ENCODE data around the gene ABLIM2. TPM values are rescaled to one million over a fixed set of nuclear protein-coding genes. Genes with fewer than 3 reads are reported as not detected.

ABLIM2 gene
- total RNA-seq, 1 donor from 2014 or later = 3.6 TPM

DNA sequence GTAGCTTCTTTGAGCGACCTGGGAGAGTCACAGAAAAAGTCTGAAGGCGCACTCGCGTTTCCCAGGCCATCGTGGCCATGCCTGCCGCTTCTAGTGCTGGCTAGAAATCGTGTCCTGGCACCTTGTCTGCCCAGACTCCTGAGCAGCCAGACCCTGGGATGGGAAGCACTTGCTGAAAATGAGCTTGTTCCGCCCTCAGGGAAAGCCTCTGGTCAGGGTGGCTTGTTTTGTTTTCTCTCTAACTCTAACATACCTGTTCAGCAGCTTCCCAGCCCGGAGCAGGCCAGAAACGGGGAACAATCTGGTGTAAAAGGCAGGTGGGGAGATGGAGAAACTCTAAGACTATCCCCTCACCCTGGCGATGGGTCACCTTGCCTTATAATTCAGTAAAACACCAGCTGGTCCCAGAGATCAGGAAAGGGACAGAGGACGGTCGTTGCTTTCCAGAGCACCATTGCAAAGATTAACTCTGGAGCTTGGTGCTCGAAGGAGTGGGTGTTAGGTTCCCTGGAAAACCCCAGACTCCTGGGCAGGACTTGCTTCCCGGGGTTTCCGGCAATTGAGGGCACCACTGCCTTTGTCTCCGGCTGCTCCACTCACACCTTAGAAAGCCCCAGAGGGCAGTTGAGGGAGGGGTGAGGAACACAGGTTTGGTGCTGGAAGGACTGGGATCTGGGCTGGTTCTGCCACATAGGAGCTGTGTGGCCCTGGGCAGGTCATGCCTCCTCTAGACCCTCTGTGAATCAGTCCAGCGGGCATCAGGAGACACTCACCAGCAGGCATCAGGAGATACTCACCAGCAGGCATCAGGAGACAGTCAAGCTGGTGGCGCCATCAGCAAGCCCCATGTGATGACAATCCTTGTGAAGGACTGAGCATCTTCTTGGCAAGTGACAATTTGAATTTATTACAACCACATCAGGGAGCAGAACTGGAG is 36.0 kb upstream of the ABLIM2 start:
- DNase-seq (ENCODE audit: low spot score) = no peak
- no peak for ATAC-seq

DNA sequence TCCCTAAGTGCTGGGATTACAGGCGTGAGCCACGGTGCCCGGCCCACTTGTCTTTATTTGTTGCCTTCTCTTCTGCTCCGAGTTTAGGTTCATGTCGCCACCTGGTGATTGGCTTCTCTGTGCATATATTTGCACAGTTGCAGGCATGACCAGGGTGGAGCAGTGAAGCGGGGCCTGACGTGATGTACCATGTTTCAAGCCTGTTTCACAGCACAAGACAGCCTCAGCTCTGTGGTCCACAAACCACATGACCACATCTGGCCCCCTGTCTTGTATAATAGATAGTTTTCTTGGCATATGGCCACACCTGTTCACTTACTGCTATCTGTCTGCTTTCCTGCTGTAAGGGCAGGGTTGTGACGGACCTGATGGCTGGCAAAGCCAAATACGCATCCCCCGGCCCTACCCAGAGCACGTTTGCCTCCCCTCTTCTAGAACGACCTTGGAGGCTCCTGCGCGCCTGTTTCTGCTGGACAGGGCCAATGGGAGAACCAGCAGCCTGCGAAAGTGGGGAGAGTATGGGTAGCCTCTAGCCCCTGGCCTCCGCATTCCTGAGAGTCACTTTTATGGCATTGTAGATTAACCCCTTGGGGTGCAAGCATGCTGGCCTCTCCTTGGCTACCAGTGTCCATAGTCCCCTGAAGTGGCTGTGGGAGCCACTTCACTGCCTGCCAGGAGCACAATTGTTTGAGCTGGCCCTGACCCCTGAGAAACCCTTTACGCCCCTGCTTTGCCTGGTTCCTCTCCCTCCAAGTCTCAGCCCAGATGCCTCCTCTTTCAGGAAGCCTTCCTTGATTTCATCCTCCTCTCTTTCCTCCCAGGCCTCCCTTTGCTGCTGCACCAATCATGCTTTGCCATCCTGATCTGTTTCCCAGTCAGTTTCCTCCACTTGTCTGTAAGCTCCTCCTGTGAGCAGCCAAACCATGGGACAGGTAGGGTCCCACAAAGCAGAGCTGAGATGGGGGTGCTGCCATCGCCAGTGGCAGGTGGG is 34.4 kb upstream of the ABLIM2 start:
- DNase-seq (ENCODE audit: low spot score) = peak; percentile 62
- ATAC-seq = peak; percentile 68

DNA sequence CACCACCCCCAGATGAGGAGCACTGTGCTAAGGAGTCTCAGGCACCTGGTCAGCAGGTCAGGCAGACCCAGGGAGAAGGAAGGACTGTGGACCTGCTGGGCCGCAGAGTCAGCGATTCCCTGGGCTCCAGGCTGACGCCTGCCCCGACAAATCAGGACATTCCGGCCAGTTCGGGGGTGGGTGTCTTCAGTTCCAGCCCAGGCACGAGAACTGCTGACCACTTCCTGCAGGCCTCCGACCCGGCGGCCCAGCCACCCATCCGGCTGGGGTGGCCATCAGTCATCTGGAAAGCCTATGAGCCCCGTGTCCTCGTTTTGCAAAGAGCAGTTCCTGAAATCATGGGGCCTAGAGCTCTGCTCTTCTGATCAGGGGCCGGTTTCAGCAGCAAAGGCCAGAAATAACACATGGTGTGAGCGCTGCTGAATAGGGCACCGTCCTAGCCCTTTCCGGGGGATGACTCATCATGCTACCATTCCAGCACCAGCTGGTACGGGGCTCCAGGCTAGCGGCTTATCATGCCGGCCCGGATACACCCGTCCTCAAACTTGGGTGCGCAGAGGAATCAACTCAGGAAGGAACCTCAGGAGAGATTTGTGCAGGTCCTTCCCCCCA is 32.6 kb upstream of the ABLIM2 start:
- DNase-seq (ENCODE audit: low spot score) = peak; percentile 66
- peak; percentile 53 for ATAC-seq

DNA sequence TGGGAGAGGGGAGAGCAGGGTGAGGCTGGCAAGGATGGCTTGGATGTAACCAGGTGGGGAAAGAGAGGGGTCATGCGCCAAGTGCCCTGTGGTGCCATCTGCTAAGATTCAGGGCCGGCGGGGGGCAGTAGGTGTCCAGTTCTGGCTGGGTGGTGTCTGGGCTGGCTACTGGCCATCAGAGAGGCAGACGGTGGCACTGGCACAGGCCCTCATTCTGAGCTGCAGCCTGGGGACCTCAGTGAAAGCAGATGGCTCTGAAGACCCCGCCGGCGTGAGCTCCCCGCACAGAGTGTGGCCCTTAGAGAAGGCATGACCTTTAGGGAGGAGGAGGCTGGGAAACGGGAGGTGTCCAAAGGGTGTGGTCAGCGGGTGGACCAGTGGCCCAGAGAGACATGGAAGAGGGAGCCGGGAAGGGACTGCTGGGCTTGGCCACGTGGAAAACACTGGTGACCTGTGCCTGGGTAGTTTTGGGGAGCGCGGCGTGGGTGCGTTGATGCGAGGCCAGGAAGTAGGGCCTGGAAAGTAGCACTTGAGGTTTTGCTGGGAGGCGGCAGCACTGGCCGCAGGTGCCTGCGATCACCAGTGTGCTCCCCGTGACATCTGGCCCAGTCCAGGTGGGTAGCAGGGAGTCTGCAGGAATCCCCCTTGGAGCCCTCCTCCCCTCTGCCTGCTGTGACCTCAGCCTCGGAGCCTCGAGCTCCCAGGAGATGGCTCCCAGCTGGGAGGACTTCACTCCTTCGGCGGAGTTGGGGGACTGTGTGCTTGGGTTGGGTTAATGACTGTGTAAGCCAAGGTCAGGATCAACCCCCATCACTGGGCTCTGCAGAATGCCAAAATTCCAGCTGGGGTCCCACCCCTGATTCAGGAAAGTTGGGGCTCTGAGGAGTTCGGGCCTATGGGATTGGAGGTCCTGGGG is 31.2 kb upstream of the ABLIM2 start:
- ATAC-seq (no peak), DNase-seq (ENCODE audit: low spot score) (no peak)

DNA sequence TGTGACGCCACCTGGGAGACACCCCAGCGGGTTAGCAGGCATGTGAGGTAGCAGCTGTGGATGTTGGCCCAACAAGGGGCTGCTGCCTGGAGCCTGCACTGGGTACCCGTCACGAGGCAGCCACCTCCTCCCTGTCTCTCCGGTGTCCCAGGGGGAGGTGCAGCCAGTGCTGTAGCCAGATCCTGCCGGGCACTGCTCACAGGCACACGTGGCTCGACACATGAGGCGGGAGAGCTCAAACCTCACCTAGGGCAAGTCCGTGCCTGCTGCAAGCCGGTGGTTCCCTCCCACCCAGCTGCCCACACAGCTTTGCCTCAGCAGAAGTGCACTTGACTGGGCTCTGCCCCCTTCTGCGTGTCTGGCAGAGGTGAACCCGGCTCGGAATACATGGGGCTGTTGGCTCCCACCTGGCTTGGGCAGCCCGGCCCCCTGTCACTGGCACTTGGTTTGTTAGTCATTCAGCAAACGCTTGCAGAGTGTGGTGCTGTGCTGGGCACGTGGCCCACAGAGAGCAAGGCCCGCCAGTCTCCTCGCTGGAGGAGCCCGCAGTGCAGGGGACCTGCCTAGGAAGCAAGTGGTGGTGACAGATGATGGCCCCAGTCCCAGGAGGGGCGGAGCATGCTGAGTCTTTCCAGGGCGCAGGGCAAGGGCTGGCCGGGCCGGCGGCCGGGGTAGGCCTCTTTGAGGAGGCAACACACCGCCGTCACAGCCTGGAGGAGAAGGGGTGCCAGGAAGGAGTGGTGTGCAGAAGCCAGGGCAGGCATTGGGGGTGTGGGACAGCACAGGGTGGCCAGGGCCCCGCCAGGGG is 30.3 kb upstream of the ABLIM2 start:
- ATAC-seq = peak; percentile 74

DNA sequence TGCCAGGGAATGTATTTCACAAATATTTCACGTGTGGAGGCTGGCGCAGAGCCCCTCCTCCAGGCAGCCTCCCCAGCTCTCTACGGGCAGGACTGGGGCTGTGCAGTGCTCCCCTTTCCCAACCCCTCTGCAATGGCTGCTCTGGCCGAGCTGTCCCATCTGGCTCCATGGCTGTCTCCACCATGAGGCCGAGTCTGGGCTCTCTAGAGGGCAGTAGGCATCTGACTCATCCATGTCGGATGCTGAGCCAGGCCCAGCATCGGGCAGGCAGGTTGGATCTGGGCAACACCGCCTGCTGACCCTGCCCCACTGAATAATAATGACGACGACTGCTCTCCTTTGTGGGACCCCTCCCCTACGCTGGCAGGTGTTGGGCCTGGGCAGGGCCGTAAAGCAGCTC is 29.5 kb upstream of the ABLIM2 start:
- no peak for DNase-seq (ENCODE audit: low spot score)

More for the DNA sequence above, 30.3 kb upstream of the ABLIM2 start:
- peak; percentile 75 for DNase-seq (ENCODE audit: low spot score)

DNA sequence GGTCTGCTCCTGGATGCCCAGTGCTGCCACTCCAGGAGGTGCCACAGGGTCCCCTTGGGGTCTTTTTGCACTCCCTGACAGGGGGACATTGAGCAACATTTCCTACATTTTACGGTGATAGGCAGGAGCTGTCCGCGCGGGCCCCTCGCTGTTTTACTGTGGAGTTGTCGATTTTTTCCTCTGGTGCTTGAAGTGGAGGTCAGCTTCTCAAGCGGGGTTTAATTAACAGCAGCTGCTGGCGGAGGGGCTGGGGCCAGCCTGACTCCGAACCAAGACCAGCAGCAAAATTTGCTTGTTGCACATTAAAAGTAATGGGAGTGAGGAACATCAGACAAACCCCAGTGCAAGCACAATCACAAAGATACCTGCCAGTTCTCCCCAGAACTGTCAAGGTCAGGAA is 27.3 kb upstream of the ABLIM2 start:
- ATAC-seq = no peak
- no peak for DNase-seq (ENCODE audit: low spot score)

More for the DNA sequence above, 29.5 kb upstream of the ABLIM2 start:
- ATAC-seq = peak; percentile 13

DNA sequence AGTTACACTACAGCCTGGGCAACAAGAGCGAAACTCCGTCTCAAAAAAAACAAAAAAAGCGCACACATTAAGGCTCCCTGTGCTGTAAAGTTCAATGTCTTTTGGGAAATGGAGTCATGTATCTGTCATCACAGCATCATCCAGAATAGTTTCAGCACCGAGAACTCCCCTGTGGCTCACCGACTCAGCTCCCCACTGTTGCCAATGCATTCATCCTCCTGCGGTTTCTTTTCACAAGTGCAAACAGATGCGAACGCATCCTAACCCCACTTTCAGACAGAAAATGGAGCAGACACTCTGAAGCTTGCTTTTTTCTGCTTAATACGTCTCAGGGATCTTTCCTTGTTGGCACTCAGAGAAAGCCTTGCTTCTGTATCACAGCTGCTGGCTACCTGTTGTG is 26.7 kb upstream of the ABLIM2 start:
- ATAC-seq = no peak
- DNase-seq (ENCODE audit: low spot score) = no peak

DNA sequence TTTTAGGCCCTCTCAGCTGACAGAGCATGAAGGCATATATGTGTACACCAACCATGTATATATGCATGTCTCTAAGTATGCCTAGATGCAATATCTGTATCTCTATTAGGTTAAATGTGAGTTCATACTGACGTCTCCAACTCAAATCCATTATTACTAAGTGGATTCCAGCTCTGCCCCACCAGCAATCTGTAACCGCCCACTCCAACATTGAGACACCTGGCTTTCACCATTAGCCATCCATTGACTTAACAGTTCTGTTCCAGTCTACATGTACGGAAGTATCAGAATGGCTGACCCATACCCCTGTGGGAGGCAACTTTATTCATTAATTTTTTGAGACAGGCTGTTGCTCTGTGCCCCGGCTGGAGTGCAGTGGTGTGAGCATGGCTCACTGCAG is 25.4 kb upstream of the ABLIM2 start:
- no peak for DNase-seq (ENCODE audit: low spot score)
- no peak for ATAC-seq

DNA sequence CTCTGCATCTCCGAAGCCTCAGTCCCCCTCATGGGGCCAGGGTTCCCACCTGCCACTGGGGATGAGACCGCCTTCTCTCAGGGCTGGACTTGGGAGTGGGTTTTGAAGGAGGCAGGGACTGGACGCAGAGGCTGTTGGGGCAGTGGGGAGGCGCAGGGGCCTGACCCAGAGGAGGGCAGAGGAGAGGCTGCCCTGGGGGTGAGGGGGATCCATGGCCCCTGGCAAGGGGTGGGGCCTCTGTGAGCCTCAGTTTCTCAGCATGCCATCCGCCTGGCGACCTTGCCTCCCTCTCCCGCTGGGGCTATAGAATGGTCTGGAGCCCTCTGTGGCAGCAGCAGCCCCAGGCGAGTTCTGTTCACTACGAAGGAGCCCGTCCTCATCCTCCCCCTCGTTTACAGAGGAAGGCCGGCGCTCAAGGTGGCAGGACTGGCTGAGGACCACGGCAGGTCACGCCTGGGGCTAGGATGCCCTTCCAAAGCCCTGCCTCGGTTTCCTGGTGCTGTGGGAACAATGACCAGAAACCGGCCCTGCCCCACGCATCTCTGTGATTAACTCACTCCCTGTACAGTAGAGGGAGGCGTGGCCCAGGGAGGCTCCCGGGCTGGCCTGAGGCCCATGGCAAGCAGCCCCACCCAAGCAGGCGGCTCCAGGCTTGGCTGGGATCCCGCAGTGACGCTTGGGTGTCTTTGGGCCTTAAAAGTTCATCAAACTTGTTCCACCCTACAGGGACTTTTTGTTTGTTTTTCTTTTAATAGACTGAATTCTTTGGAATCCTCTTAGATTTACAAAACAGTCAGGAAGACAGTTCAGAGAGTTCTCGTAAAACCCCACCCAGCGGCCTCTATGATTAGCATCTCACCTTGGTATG is 24.5 kb upstream of the ABLIM2 start:
- DNase-seq (ENCODE audit: low spot score) = peak; percentile 74
- ATAC-seq = peak; percentile 67

DNA sequence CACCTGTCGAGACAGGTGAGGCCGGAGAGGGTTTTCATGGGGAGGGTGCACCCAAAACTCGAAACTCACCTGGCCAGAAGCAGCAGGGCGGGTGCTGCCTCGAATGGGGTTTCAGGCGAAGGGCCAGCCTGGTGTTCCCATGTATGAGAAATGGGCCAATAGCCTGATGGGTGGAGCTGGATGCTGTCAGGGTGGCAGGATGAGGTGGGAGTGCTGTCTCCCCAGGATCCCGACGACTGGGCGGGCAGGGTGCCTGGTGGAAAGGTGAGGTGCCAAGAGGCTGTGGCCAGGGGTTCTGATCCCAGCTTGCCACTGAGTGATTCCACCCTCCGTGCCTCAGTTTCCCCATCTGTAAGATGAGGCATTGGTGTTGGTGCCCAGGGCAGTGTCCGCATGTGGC is 23.7 kb upstream of the ABLIM2 start:
- no peak for ATAC-seq
- DNase-seq (ENCODE audit: low spot score) = no peak

DNA sequence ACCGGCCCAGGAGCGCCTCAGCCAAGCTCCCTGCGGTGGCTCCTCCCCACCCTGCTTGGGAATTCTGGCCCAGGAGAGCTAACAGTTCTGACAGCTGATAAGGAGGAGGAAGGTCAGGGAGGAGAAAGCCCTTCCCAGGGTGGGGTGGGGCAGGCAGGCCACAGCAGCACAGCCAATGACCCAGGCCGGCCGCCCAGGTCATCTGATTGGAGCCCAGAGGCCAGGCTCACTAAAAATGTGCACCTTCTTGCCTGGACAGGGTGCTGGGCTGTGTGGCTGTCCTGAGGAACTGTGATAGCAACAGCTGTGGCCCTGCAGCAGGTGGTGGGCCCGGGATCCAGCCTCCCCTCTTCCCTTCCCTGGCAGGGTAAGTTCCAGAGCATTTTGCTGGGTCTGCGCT is 23.2 kb upstream of the ABLIM2 start:
- peak; percentile 76 for ATAC-seq
- DNase-seq (ENCODE audit: low spot score) = no peak

DNA sequence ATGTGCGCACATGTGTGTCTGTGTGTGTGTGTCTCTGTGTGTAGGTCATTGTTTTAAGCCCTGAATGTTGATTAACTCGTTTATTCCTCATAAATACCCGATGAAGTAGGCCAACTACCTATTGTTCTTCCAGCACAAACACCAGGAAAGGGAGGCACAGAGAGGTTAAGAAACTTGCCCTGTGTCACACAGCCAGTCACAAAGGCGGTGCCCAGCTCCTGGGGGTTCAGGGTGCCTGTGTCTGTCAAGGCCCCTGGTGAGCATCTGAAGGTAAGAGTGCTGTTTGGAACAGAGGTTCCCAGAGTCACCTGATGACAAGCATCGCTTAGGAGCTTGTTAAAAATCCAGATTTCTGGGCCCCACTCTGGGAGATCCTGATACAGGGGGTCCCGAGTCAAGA is 22.5 kb upstream of the ABLIM2 start:
- DNase-seq (ENCODE audit: low spot score) (no peak), ATAC-seq (no peak)

DNA sequence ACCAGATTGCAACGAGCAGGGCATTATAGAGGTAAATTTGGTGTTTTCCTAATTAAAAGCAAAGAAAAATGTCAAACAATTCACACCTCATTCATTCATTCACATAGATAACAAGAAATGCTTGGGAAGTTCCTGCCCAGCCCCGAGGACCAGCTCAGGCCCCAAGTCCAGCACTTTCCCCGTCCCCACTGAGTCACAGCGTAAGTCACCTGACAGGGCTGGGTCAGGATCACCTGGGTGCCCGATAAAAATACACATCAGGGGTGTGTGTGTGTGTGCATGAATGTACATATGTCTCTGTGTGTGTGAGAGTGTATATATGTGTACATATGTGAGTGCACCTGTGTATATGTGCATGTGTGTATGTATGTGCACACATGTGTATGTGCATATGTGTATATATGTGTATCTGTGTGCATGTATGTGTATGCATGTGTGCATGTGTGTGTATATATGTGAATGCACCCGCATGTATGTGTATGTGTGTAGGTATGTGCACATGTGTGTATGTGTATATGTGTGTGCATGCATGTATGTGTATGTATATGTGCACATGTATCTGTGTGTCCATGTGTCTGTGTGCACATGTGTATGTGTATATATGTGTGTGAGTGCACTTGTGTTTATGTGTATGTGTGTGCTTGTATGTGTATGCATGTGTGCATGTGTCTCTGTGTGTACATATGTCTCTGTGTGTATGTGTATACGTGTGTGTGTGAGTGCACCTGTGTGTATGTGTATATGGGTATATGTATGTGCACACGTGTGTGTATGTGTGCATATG is 21.9 kb upstream of the ABLIM2 start:
- DNase-seq (ENCODE audit: low spot score) = no peak
- ATAC-seq = no peak

DNA sequence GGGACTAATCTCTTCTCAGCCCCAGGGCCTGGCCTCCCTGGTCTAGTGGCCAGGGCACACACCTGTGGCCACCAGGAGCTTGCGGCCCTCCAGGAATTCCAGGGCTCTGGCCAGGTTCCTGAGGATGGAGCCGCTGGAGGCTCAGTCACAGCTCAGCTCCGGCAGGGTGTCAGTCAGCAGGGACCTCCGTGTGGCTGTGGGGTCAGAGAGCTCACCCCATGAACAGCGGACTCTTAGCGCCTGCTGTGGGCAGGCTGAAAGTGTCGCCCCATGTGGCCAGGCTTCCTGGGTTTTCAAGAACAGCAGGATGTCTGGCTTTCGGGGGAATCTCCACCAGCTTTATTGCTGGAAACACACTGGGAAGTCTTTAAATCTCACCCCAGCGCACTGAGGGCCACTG is 21.2 kb upstream of the ABLIM2 start:
- no peak for ATAC-seq
- no peak for DNase-seq (ENCODE audit: low spot score)

DNA sequence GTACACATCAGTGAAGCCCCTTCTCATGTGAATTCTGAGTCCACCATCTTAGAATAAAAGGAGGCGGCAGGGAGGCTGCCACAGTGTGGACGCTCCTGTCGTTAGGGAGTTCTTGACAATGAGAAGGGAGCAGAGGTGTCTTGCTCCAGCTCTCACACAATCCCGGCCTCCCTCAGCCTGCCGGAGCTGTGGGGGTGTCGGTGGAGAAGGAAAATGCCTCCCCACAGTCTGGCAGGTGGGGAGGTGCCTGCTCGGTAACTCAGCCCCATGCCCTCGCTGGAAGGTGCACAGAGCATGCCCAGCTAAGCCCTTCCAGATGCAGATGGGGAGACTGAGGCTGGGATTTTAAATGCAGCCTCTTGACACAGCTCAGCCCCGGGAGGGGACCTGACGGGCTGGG is 20.5 kb upstream of the ABLIM2 start:
- ATAC-seq = no peak

DNA sequence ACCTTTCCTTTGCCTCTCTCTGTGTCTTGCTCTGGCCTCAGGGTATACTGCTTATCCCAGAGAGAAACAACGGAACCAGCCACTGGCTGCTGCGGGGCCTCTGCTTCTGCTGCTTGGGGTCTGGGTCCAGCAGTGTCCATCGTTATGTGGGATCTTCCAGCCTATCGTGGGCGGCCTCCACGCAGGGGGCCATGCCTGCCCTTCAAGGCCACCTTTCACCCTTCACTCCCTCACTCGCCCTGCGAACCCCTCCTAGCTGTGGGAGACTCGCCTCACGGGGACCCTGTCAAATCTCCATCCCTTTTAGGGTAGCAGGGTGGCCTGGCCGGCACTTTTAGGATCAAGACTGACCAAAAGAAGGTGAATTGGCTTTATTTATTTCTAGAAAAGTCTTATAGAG is 19.3 kb upstream of the ABLIM2 start:
- no peak for DNase-seq (ENCODE audit: low spot score)
- no peak for ATAC-seq

More for the DNA sequence above, 20.5 kb upstream of the ABLIM2 start:
- no peak for DNase-seq (ENCODE audit: low spot score)
